H1 (cell line): ENCODE data around the gene CLDN15. TPM values are rescaled to one million over a fixed set of nuclear protein-coding genes. Genes with fewer than 3 reads are reported as not detected.

Experiments used
- CTBP2 ChIP-seq: IDR thresholded peaks from 2 replicates; pipeline ENCODE4 v1.7.0; 2011; ENCODE audit warnings: borderline replicate concordance, mild to moderate bottlenecking, moderate library complexity, mixed read lengths, low read length; ENCODE audit not compliant: insufficient read depth, insufficient read length
- HDAC2 ChIP-seq, 2 experiments: fragments of 300-600 bp in 1 of 2; sonication (generic) in 1 of 2; IDR thresholded peaks; 2 replicates each; pipeline ENCODE4 v1.6.1; 2011 to 2012; ENCODE audit warnings: low read depth in 2 of 2, low read length in 2 of 2, mild to moderate bottlenecking in 2 of 2, moderate library complexity in 2 of 2, borderline replicate concordance in 1 of 2, inconsistent platforms in 1 of 2
- JUN ChIP-seq: IDR thresholded peaks from 2 replicates; pipeline ENCODE4 v1.6.1; 2011; ENCODE audit warnings: low read depth, mild to moderate bottlenecking, improper control_type of control experiment, low read length
- MAFK ChIP-seq: IDR thresholded peaks from 2 replicates; pipeline ENCODE4 v1.6.1; 2012; ENCODE audit warnings: low read depth, mild to moderate bottlenecking, improper control_type of control experiment, low read length
- NANOG ChIP-seq: IDR thresholded peaks from 2 replicates; pipeline ENCODE4 v1.6.1; 2011; ENCODE audit warnings: low read length, low read depth, mild to moderate bottlenecking, inconsistent platforms; ENCODE audit not compliant: insufficient read depth, poor library complexity, severe bottlenecking
- POLR2A ChIP-seq, 2 experiments: IDR thresholded peaks; 1 replicate in 1 of 2; 2 replicates in 1 of 2; pipeline ENCODE4 v1.6.1; 2011; ENCODE audit warnings: low read depth in 2 of 2, low read length in 2 of 2, mild to moderate bottlenecking in 2 of 2; ENCODE audit errors: control extremely low read depth in 1 of 2
- POLR2AphosphoS5 ChIP-seq: IDR thresholded peaks from 2 replicates; pipeline ENCODE4 v1.6.1; 2011; ENCODE audit warnings: low read depth, low read length
- POU5F1 ChIP-seq: IDR thresholded peaks from 2 replicates; pipeline ENCODE4 v1.6.1; 2011; ENCODE audit warnings: low read depth, mild to moderate bottlenecking, low read length, moderate library complexity
- RAD21 ChIP-seq, 2 experiments: IDR thresholded peaks in 1 of 2; conservative IDR thresholded peaks in 1 of 2; 2 replicates each; pipeline ENCODE4 v1.6.1; 2011; ENCODE audit warnings: low read depth in 2 of 2, low read length in 2 of 2, improper control_type of control experiment in 1 of 2, inconsistent platforms in 1 of 2, mild to moderate bottlenecking in 1 of 2, moderate library complexity in 1 of 2
- RFX5 ChIP-seq: IDR thresholded peaks from 2 replicates; pipeline ENCODE4 v1.6.1; 2011; ENCODE audit warnings: low read depth, low read length, improper control_type of control experiment, borderline replicate concordance
- RXRA ChIP-seq: IDR thresholded peaks from 2 replicates; pipeline ENCODE4 v1.6.1; 2011; ENCODE audit warnings: low read depth, mild to moderate bottlenecking, low read length, moderate library complexity; ENCODE audit not compliant: insufficient read depth
- SAP30 ChIP-seq: fragments of 300-600 bp; sonication (generic); IDR thresholded peaks from 2 replicates; pipeline ENCODE4 v1.7.1; 2012; ENCODE audit warnings: low read length, moderate library complexity, mild to moderate bottlenecking, inconsistent platforms; ENCODE audit not compliant: insufficient read depth, insufficient replicate concordance
- SP4 ChIP-seq: IDR thresholded peaks from 2 replicates; pipeline ENCODE4 v1.6.1; 2012; ENCODE audit warnings: low read length, inconsistent platforms
- TAF1 ChIP-seq: IDR thresholded peaks from 2 replicates; pipeline ENCODE4 v1.6.1; 2011; ENCODE audit warnings: mild to moderate bottlenecking, low read depth, low read length
- USF2 ChIP-seq: IDR thresholded peaks from 2 replicates; pipeline ENCODE4 v1.6.1; 2011; ENCODE audit warnings: low read length, improper control_type of control experiment
- polyA plus RNA-seq, 7 experiments: library from polyadenylated mRNA; depleted of rRNA in 3 of 7; stranded (reverse) in 5 of 7; unstranded in 2 of 7; fragments of >200 nt in 5 of 7; fragments of 200-250 nt in 2 of 7; gene quantifications; 1 replicate in 5 of 7; 2 replicates in 1 of 7; 4 replicates in 1 of 7; pipeline versions ENCODE4 v1.2.1 to v1.2.3, GENCODE V29; 2011 to 2013; ENCODE audit warnings: missing spikeins in 2 of 7, mixed read lengths in 2 of 7
- total RNA-seq: library from RNA; stranded (reverse); fragmentation: NEBNext Ultra II Directional; extraction: Animal tissue kit (Norgen Biotek cat#: 25700); gene quantifications from 2 replicates; pipeline ENCODE4 v1.2.1, GENCODE V29; 2021
- TF ChIP-seq, protein P1 (sequence below): IDR thresholded peaks from 2 replicates; pipeline ENCODE4 v1.6.1; 2011; ENCODE audit warnings: low read depth, mild to moderate bottlenecking, low read length; ENCODE audit not compliant: insufficient read depth
- TF ChIP-seq, protein P2 (sequence below): IDR thresholded peaks from 2 replicates; pipeline ENCODE4 v1.6.1; 2012; ENCODE audit warnings: inconsistent platforms
- TF ChIP-seq, protein P3 (sequence below), 3 experiments: IDR thresholded peaks; 1 replicate in 2 of 3; 2 replicates in 1 of 3; pipeline versions ENCODE4 v1.5.1 to v1.6.1; 2011; ENCODE audit warnings: low read length in 3 of 3, mild to moderate bottlenecking in 3 of 3, inconsistent platforms in 2 of 3, low read depth in 1 of 3, moderate library complexity in 1 of 3; ENCODE audit not compliant: insufficient read depth in 1 of 3; ENCODE audit errors: control extremely low read depth in 1 of 3

The CLDN15 gene
- total and polyA plus RNA-seq, 2 of the 8 experiments (the other 6 are each of a cell fraction or from before 2014, with no cell fraction given) = 5.5 to 7.6 TPM

DNA sequence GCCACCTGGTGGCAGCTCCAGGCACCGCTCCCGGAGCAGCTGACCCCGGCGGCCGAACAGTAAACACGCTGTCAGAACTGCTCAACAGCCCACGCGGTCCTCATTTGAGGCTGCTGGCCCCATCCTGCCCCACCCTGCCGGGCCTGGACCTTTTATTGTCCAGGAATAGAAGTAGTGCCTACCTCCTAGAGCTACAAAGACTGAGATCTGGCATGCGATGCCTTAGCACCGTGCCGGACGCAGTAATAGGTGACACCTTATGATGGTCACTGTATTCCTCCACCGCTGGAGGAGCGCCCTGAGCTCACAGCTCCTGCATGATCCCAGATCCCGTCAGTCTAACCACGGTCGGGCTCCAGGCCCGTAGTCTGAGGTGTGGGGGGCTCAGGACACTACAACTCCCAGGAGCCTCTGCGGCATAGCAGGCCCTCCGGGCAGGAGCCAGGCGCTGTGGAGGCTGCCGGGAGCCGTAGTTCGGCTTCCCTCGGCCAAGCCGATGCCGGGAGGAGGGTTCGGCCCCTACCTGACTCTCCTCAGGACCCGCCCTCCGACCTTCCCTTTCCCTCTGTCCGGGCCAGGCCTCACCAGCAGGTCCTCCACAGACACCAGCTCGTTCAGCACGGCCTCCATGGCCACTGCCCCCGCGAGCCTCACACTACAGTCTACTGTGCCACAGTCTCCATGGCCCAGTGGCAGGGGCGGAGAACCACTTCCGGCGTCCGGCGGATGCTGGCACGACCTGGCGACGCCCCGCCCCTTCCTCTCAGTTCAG lies 7.0 kb upstream of the CLDN15 start, which contains the start of gene FIS1 (continued):
- no peak for TF ChIP-seq JUN
- no peak for TF ChIP-seq USF2
- no peak for TF ChIP-seq RXRA
- no peak for TF ChIP-seq CTBP2
- TF ChIP-seq, protein P1, sequence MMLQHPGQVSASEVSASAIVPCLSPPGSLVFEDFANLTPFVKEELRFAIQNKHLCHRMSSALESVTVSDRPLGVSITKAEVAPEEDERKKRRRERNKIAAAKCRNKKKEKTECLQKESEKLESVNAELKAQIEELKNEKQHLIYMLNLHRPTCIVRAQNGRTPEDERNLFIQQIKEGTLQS = no peak
- peak in 1 of 2 experiments; percentile 98; a peak in 2 of 4 replicates for TF ChIP-seq HDAC2 (IDR thresholded peaks at IDR 0.05; ENCODE audit: borderline replicate concordance in 1 of 2, low read depth in 2 of 2, low read length in 2 of 2)
- TF ChIP-seq MAFK = no peak
- TF ChIP-seq POLR2A (IDR thresholded peaks at IDR 0.05; ENCODE audit: control extremely low read depth in 1 of 2, low read depth in 2 of 2, low read length in 2 of 2) = no peak
- TF ChIP-seq TAF1 = no peak
- peak; percentile 79 for TF ChIP-seq POLR2AphosphoS5
- no peak for TF ChIP-seq RFX5
- TF ChIP-seq, protein P2, sequence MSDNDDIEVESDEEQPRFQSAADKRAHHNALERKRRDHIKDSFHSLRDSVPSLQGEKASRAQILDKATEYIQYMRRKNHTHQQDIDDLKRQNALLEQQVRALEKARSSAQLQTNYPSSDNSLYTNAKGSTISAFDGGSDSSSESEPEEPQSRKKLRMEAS = peak; percentile 82
- no peak for TF ChIP-seq POU5F1
- 0 out of 2 replicates have a peak, but pooled peaks have one; percentile 41 for TF ChIP-seq SP4
- TF ChIP-seq RAD21 (IDR thresholded peaks at IDR 0.05 in 1 of 2, conservative IDR thresholded peaks at IDR 0.05 in 1 of 2; ENCODE audit: low read depth in 2 of 2, low read length in 2 of 2) = peak in 1 of 2 experiments; percentile 54; a peak in 3 of 4 replicates
- TF ChIP-seq NANOG = peak; percentile 21
- TF ChIP-seq SAP30 = peak; percentile 99
- TF ChIP-seq, protein P3, sequence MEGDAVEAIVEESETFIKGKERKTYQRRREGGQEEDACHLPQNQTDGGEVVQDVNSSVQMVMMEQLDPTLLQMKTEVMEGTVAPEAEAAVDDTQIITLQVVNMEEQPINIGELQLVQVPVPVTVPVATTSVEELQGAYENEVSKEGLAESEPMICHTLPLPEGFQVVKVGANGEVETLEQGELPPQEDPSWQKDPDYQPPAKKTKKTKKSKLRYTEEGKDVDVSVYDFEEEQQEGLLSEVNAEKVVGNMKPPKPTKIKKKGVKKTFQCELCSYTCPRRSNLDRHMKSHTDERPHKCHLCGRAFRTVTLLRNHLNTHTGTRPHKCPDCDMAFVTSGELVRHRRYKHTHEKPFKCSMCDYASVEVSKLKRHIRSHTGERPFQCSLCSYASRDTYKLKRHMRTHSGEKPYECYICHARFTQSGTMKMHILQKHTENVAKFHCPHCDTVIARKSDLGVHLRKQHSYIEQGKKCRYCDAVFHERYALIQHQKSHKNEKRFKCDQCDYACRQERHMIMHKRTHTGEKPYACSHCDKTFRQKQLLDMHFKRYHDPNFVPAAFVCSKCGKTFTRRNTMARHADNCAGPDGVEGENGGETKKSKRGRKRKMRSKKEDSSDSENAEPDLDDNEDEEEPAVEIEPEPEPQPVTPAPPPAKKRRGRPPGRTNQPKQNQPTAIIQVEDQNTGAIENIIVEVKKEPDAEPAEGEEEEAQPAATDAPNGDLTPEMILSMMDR (IDR thresholded peaks at IDR 0.05; ENCODE audit: control extremely low read depth in 1 of 3, insufficient read depth in 1 of 3, low read depth in 1 of 3, low read length in 3 of 3) = peak in 2 of 3 experiments; percentile 83 to 91; a peak in 3 of 4 replicates
